Measurements from ENCODE around the gene PSRC1. TPM values are rescaled to one million over a fixed set of nuclear protein-coding genes. Genes with fewer than 3 reads are reported as not detected.

The PSRC1 gene
- total and polyA plus RNA-seq, 2 donors (not counting 3 experiments of a cell fraction or from before 2014, with no cell fraction given): 25.0 to 29.3 TPM

DNA sequence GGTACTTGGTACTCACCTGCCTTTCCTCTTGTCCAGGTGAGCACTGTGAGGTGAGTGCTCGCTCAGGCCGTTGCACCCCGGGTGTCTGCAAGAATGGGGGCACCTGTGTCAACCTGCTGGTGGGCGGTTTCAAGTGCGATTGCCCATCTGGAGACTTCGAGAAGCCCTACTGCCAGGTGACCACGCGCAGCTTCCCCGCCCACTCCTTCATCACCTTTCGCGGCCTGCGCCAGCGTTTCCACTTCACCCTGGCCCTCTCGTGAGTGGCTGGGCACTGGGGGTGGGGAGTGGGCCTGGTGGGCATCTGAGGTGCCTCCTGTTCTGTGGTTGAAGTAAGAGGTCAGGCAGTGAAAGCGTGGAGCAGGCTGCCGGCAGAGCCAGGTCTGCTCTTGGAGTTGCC is 21.9 kb downstream of the PSRC1 start:
- Histone ChIP-seq H3K27me3 (ENCODE audit: control insufficient read depth in 2 of 2, insufficient read depth in 2 of 2, low read length in 2 of 2) (no peaks in the 10 kb centered on the region), H3K4me1 (ENCODE audit: control insufficient read depth, extremely low read depth, insufficient read depth, low read length) (no peaks in the 10 kb centered on the region), H3K4me2 (ENCODE audit: insufficient read depth, low read length) (no peak overlapping the region), H3K27ac (ENCODE audit: insufficient read depth, low read depth, low read length) (no peak overlapping the region), H3K9ac (replicated peaks; ENCODE audit: extremely low read depth, insufficient read depth, low read length) (no peak overlapping the region), H3K9me3 (replicated peaks; ENCODE audit: control insufficient read depth, insufficient read depth, low read length) (no peaks in the 10 kb centered on the region), H4K20me1 (replicated peaks; ENCODE audit: control insufficient read depth, extremely low read depth, insufficient read depth, low read length) (no peaks in the 10 kb centered on the region), H3K4me3 (replicated peaks in 1 of 3; ENCODE audit: insufficient read depth in 1 of 3, low read depth in 1 of 3, low read length in 3 of 3) (no peak overlapping the region), H2AFZ (ENCODE audit: low read depth, low read length) (no peak overlapping the region), H3K79me2 (ENCODE audit: control insufficient read depth, insufficient read depth, low read length) (no peaks in the 10 kb centered on the region), H3K36me3 (ENCODE audit: control insufficient read depth in 2 of 2, extremely low read depth in 1 of 2, insufficient read depth in 2 of 2, low read length in 2 of 2) (no peaks in the 10 kb centered on the region), H3K9me1 (replicated peaks; ENCODE audit: control insufficient read depth, extremely low read depth, insufficient read depth, low read length) (no peaks in the 10 kb centered on the region)
- intact Hi-C loops (cut with micrococcal nuclease): no loop called here
- dilution Hi-C loops (cut with MboI; ENCODE audit: extremely low pct_ligation_motif_present, low sequenced_read_pairs): no loop called here
- ChIA-PET CTCF (interaction anchor here (0.9 to 2.5 kb wide), 3 partner anchors 25 to 139 kb away, joined by 3 to 11 read pairs (median 3); no protein-coding TSS in a partner anchor), POLR2A (no interaction called here)
- BruUV-seq (replicated peaks): no TSS peak
- FAIRE-seq (no peak), DNase-seq (ENCODE audit: low read depth, low spot score) (no peak)
- TF ChIP-seq GATA2 (IDR thresholded peaks at IDR 0.05; ENCODE audit: insufficient read depth, insufficient read length, low read depth, low read length): no peak
- TF ChIP-seq FOS (IDR thresholded peaks at IDR 0.05; ENCODE audit: borderline replicate concordance, insufficient read depth, low read length): no peak

DNA sequence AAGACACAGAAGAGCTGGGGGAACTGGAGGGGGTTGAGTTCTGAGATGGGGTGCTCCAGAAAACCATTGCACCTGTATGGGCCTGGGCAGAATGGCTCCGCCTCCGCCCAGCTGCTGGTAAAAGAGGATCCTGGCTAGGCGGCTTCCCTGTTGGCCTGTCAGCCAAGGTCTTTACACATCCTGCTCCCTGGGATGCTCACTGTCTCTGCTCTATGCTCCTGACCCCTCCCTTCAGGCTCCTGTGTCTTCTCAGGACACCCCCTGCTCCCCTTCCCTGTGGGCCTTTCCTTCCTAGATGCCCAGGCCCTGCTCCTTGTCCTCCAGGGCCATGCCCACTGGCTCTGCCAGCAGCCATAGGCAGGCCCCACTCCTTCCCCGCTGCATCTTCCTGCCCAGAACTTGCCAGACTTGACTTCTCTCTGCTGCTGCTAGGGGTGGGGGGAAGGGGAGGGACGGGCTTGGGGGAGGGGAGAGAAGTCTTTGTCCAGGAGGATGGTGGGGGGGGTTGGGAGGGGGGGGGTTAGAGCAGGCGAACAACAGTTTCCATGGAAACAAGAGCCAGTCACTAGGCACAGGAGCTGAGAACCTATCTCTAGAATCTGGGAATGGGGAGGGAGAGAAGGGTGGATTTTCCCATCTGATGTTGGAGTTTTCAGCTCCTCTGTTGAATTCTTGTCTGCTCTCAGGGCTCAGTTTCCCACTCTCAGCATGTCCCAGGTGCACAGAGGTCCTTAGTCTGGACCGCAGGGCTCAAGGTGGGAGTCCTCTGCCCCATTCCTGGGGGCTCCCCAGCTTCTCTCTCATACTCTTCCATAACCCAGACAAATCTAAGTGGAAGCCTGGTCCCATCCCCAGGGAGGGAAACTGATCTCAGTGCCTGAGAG is 23.0 kb downstream of the PSRC1 start:
- dilution Hi-C loops (cut with MboI; ENCODE audit: extremely low pct_ligation_motif_present, low sequenced_read_pairs) (no loop called here), intact Hi-C loops (cut with micrococcal nuclease) (no loop called here)
- Histone ChIP-seq H3K9me1 (replicated peaks; ENCODE audit: control insufficient read depth, extremely low read depth, insufficient read depth, low read length) (no peaks in the 10 kb centered on the region), H3K4me3 (replicated peaks in 1 of 3; ENCODE audit: insufficient read depth in 1 of 3, low read depth in 1 of 3, low read length in 3 of 3) (no peak overlapping the region), H3K36me3 (ENCODE audit: control insufficient read depth in 2 of 2, extremely low read depth in 1 of 2, insufficient read depth in 2 of 2, low read length in 2 of 2) (no peaks in the 10 kb centered on the region), H3K27ac (ENCODE audit: insufficient read depth, low read depth, low read length) (no peak overlapping the region), H3K79me2 (ENCODE audit: control insufficient read depth, insufficient read depth, low read length) (no peaks in the 10 kb centered on the region), H4K20me1 (replicated peaks; ENCODE audit: control insufficient read depth, extremely low read depth, insufficient read depth, low read length) (no peaks in the 10 kb centered on the region), H3K9ac (replicated peaks; ENCODE audit: extremely low read depth, insufficient read depth, low read length) (no peak overlapping the region), H2AFZ (ENCODE audit: low read depth, low read length) (no peak overlapping the region), H3K27me3 (ENCODE audit: control insufficient read depth in 2 of 2, insufficient read depth in 2 of 2, low read length in 2 of 2) (no peaks in the 10 kb centered on the region), H3K4me1 (ENCODE audit: control insufficient read depth, extremely low read depth, insufficient read depth, low read length) (no peaks in the 10 kb centered on the region), H3K4me2 (ENCODE audit: insufficient read depth, low read length) (no peak overlapping the region), H3K9me3 (replicated peaks; ENCODE audit: control insufficient read depth, insufficient read depth, low read length) (no peaks in the 10 kb centered on the region)
- TF ChIP-seq, protein P1, sequence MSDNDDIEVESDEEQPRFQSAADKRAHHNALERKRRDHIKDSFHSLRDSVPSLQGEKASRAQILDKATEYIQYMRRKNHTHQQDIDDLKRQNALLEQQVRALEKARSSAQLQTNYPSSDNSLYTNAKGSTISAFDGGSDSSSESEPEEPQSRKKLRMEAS (IDR thresholded peaks at IDR 0.05; ENCODE audit: insufficient read depth, insufficient read length): no peak
- TF ChIP-seq JUN (IDR thresholded peaks at IDR 0.05; ENCODE audit: borderline replicate concordance, insufficient read depth, insufficient read length, low read depth) (no peak), MYC (IDR thresholded peaks at IDR 0.05; ENCODE audit: low read depth, low read length) (no peak), EZH2 (IDR thresholded peaks at IDR 0.05; ENCODE audit: borderline replicate concordance, low read depth, low read length, severe bottlenecking) (no peak), FOS (IDR thresholded peaks at IDR 0.05; ENCODE audit: borderline replicate concordance, insufficient read depth, low read length) (no peak), GATA2 (IDR thresholded peaks at IDR 0.05; ENCODE audit: insufficient read depth, insufficient read length, low read depth, low read length) (no peak), POLR2AphosphoS5 (IDR thresholded peaks at IDR 0.05; ENCODE audit: insufficient read depth, low read depth, low read length) (no peak), POLR2A (IDR thresholded peaks at IDR 0.05; ENCODE audit: low read depth, low read length) (no peak), CTCF (IDR thresholded peaks at IDR 0.05; ENCODE audit: extremely low read depth in 1 of 2, insufficient read depth in 1 of 2, low read depth in 1 of 2, low read length in 2 of 2) (no peak)
- ChIA-PET POLR2A (no interaction called here), CTCF (interaction anchor here (1.0 to 2.5 kb wide), 6 partner anchors 17 to 273 kb away, joined by 3 to 11 read pairs (median 4); no protein-coding TSS in a partner anchor)
- DNase-seq (ENCODE audit: low read depth, low spot score) (no peak), FAIRE-seq (no peak)
- no TSS peak for BruUV-seq (replicated peaks)

All from endothelial cell of umbilical vein (primary cell).